HFFc6 (cell line): ENCODE measurements around the gene APRT. TPM values are rescaled to one million over a fixed set of nuclear protein-coding genes. Genes with fewer than 3 reads are reported as not detected.
A peak's percentile ranks its signal among the peaks of the same experiment; 100 is the strongest.

Experiments
- DNase-seq: peaks from one replicate; pipeline ENCODE4 v3.0.0-alpha.2; 2018
- H3K27ac Mint-ChIP-seq: 2 replicates; pipeline ENCODE4 v1.8.0; 2020; ENCODE audit warnings: mild to moderate bottlenecking, mixed read lengths
- H3K27me3 Mint-ChIP-seq: 2 replicates; pipeline ENCODE4 v1.8.0; 2021; ENCODE audit warnings: mild to moderate bottlenecking, moderate library complexity, mixed read lengths; ENCODE audit not compliant: insufficient read depth
- H3K36me3 Mint-ChIP-seq: 2 replicates; pipeline ENCODE4 v1.8.0; 2021; ENCODE audit warnings: low read depth, mixed read lengths
- H3K4me1 Mint-ChIP-seq: 2 replicates; pipeline ENCODE4 v1.8.0; 2020; ENCODE audit warnings: low read depth, mixed read lengths
- H3K4me3 Mint-ChIP-seq: 2 replicates; pipeline ENCODE4 v1.8.0; 2020; ENCODE audit warnings: mild to moderate bottlenecking, moderate library complexity, mixed read lengths
- H3K9me3 Mint-ChIP-seq: 2 replicates; pipeline ENCODE4 v1.8.0; 2020; ENCODE audit warnings: mild to moderate bottlenecking, mixed read lengths
- total RNA-seq, 6 experiments: library from RNA; stranded (reverse); fragmentation: NEBNext Ultra II Directional; extraction: Animal tissue kit (Norgen Biotek cat#: 25700); gene quantifications; 2 replicates in 1 of 6; 3 replicates in 5 of 6; pipeline ENCODE4 v1.2.3, GENCODE V29; 2021
- TF ChIP-seq, protein P1 (sequence below): fragments of 200-600 bp; sonication (generic); IDR thresholded peaks from 2 replicates; pipeline ENCODE4 v1.5.0; 2021; ENCODE audit warnings: antibody characterized with exemption, mild to moderate bottlenecking

The APRT gene
- total RNA-seq, 6 experiments from 2014 or later: 123 to 163 (median 130) TPM

DNA sequence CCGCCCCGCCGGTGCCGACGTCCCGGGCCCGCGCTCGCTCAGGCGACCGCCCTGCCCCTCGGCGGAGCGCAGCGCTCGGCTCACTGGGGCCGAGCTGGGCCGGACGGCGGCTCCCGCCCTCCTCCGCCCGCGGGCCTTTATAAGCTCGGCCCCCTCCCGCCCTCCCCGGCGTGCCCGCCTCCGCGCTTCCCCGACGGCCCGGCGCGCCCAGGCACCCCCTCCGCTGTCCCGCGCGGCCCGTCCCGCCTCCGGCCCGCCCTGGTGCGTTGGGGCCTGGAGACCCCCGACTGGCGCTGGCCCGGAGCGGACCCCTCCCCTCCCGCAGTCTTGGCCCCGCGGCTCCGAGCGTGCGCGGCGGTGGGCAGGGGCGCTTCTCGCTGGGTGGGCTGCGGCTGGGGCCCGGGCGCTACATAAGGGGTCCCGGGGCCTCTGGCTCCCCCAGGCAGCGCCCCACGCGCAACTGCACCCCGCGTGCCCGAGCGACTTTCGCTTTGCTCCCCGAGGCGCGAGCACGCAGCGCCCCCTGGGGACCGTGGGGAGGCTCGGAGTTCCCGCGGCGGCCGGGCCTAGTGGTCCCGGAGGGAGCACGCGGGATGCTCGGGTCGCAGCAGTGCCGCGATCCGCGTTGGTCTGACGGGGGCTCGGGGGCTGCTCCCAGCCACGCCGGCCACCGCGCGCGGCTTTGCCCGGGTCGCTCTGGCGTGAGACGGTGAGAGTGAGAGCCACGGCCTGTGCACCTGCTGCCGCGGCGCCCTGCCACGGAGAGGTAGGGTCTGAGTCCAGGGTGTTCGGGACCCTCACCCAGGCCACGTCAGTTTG lies 26.4 kb downstream of the APRT start, which contains the start of gene PIEZO1:
TSS of gene PIEZO1 (minus strand) at position 115 of the 819 bp plus-strand sequence. CDS start 256 bp downstream, outside the sequence.
- Mint-ChIP-seq H3K27ac (peak within 1 kb of the TSS; percentile 88), H3K9me3 (no peaks in the 10 kb centered on the region), H3K4me1 (peaks cover 34% of the 10 kb centered on the region), H3K36me3 (peaks cover 8% of the 10 kb centered on the region; the same call in 1 of the 2 replicates), H3K27me3 (peaks cover 4% of the 10 kb centered on the region; the same call in 1 of the 2 replicates), H3K4me3 (peak within 1 kb of the TSS; percentile 92)
- TF ChIP-seq, protein P1, sequence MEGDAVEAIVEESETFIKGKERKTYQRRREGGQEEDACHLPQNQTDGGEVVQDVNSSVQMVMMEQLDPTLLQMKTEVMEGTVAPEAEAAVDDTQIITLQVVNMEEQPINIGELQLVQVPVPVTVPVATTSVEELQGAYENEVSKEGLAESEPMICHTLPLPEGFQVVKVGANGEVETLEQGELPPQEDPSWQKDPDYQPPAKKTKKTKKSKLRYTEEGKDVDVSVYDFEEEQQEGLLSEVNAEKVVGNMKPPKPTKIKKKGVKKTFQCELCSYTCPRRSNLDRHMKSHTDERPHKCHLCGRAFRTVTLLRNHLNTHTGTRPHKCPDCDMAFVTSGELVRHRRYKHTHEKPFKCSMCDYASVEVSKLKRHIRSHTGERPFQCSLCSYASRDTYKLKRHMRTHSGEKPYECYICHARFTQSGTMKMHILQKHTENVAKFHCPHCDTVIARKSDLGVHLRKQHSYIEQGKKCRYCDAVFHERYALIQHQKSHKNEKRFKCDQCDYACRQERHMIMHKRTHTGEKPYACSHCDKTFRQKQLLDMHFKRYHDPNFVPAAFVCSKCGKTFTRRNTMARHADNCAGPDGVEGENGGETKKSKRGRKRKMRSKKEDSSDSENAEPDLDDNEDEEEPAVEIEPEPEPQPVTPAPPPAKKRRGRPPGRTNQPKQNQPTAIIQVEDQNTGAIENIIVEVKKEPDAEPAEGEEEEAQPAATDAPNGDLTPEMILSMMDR: peak; percentile 95
- peak; percentile 35 for DNase-seq

DNA sequence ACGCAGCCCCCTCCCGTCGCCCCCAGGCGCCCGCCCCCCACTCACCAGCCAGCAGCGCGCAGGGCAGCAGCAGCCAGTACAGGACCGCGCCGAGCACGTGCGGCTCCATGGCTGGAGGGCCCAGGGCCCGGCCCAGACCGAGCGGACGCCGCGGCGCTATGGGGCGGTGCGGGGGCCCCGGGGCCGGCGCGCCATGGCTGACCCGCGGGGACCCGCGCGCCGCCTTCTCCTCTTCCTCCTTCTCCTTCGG lies 26.9 kb downstream of the APRT start:
- Mint-ChIP-seq H3K27ac (no peak overlapping the region), H3K9me3 (no peaks in the 10 kb centered on the region), H3K36me3 (peaks cover 8% of the 10 kb centered on the region; the same call in 1 of the 2 replicates), H3K4me1 (peaks cover 39% of the 10 kb centered on the region), H3K4me3 (peak overlapping the region; percentile 92; the same call in 1 of the 2 replicates), H3K27me3 (peaks cover 4% of the 10 kb centered on the region)
- TF ChIP-seq, protein P1: no peak
- no peak for DNase-seq

DNA sequence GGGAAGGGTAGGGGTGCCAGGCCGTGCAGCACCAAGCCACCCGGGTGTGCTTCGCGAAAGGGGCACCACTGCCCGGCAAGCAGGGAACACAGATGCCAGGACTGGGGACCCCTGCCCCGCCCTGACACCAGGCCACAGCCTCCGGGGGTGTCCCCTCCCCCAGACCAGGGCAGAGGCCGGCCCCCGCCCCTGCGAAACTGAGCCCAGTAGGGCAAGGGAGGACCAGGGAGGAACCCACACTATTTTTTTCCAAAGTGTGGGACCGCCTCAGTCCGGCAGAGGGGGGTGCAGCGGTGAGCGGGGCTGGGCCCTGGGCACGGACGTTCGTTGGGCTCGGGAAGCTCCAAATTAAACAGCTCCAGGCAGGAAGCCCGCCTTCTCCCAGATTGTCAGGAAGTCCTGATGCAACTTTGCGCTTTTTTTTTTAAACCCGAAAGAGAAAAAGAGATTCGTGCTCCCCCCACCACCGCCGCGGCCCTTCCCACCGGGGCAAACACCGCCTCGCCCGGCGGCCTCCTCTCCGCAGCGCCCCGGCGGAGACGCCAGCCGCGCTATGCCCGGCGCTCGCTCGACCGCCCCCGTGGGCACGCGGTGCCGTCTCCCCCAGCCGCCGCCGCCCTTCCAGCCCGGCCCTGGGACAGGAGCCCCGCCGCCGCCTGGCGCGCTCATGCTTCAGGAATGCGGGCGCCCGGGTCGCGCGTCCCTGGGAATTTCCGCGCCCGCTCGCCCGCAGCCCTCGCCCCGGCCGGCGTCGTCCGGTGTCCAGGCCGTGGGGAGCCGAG lies 27.5 kb downstream of the APRT start:
- TF ChIP-seq, protein P1: peak; percentile 81
- peak overlapping the region; percentile 88 for H3K27ac Mint-ChIP-seq
- peak overlapping the region; percentile 92 for H3K4me3 Mint-ChIP-seq
- H3K9me3 Mint-ChIP-seq: no peaks in the 10 kb centered on the region
- DNase-seq: peak; percentile 80
- H3K36me3 Mint-ChIP-seq: peaks cover 8% of the 10 kb centered on the region; the same call in 1 of the 2 replicates
- H3K4me1 Mint-ChIP-seq: peaks cover 39% of the 10 kb centered on the region
- peaks cover 4% of the 10 kb centered on the region for H3K27me3 Mint-ChIP-seq

DNA sequence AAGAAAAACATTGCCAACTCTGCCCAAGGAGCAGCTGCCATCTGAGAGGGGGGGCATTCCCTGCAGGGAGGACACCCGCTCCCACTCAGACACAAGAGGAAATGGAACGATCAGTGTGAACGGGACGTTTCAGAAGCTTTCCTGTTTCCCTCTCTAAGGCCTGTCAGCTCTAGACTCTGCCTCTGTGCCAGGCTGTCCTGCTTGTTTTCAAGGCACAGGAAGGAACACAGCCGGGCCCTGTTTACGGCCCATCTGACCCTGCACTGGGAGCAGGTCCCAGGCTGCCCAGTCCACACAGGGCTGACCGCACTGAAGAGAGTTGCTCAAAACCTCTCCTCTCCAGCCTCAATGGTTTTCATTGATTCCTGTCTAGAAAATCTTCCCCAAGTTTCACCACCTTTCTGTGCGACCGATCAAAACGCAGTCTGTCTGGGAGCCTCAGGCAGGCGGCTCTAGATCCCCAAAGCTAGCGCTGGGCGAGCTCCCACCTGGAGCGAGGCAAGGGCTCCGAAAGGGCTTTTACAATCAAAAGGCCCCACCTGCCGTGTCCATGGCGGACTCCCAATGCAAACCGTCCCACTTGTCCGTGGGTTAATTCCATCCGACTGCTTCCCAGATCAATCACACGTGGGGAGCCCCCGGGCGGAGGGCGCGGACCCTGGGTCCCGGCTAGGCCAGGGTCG lies 28.2 kb downstream of the APRT start:
- no peak for DNase-seq
- H3K27me3 Mint-ChIP-seq: peaks cover 4% of the 10 kb centered on the region
- TF ChIP-seq, protein P1: no peak
- H3K4me1 Mint-ChIP-seq: peaks cover 39% of the 10 kb centered on the region
- H3K9me3 Mint-ChIP-seq: no peaks in the 10 kb centered on the region
- H3K36me3 Mint-ChIP-seq: peaks cover 8% of the 10 kb centered on the region; the same call in 1 of the 2 replicates
- H3K27ac Mint-ChIP-seq: peak overlapping the region; percentile 75
- peak overlapping the region; percentile 92 for H3K4me3 Mint-ChIP-seq
